ENCODE data around the gene HOXA11.

DNA sequence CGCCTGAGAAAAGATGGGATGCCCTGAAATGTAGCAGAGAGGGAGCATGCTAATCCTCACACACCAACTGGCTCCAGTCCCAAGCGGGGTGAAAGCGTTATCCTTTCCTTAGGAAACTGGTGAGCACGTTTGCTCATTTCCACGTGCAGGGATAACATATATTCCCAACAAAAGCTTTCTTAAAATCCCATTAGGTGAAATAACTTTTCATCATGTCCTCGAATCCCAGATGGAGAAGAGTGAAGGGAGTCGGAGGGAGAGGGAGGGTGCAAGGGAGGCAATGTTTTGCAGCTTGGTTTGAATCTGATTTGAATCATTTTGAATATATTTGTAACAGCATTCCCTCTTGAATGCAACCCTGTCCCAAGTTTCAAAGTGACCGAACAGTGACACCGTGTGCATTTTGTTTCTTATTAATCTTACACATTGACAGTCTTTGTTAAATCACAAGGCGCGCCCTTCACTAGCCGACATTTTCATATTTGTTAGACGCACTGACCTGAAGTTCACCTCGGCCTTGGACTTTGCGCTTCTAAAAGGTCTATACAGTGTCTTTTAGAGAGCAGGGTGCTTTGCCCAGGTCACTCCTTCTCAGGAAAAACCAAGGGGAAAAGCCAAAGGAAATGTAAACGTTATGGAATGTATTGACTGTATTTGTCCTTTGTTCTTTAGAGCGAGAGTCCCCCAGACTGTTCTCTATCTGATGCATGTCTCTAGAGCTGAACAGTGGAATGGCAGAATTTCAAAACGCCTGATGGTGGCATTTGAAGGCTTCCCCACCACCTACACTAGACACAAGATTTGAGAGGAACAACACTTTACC is 51.4 kb downstream of the HOXA11 start:
- TF ChIP-seq, protein P1, sequence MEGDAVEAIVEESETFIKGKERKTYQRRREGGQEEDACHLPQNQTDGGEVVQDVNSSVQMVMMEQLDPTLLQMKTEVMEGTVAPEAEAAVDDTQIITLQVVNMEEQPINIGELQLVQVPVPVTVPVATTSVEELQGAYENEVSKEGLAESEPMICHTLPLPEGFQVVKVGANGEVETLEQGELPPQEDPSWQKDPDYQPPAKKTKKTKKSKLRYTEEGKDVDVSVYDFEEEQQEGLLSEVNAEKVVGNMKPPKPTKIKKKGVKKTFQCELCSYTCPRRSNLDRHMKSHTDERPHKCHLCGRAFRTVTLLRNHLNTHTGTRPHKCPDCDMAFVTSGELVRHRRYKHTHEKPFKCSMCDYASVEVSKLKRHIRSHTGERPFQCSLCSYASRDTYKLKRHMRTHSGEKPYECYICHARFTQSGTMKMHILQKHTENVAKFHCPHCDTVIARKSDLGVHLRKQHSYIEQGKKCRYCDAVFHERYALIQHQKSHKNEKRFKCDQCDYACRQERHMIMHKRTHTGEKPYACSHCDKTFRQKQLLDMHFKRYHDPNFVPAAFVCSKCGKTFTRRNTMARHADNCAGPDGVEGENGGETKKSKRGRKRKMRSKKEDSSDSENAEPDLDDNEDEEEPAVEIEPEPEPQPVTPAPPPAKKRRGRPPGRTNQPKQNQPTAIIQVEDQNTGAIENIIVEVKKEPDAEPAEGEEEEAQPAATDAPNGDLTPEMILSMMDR (IDR thresholded peaks at IDR 0.05), result no peak
- no peak for TF ChIP-seq POLR2A (IDR thresholded peaks at IDR 0.05)
